Suppressor macrophage (primary cell): ENCODE results near the gene GSTA5.
"Not testable (repeated sequence)": the region's sequence is repeated elsewhere in the genome, so short reads cannot be mapped to it uniquely, and the experiment has no call there.

ENCODE experiments used
- DNase-seq, 4 experiments: peaks; one replicate each; pipeline ENCODE4 v3.0.0-alpha.2; 2020 to 2022

Gene GSTA5

DNA sequence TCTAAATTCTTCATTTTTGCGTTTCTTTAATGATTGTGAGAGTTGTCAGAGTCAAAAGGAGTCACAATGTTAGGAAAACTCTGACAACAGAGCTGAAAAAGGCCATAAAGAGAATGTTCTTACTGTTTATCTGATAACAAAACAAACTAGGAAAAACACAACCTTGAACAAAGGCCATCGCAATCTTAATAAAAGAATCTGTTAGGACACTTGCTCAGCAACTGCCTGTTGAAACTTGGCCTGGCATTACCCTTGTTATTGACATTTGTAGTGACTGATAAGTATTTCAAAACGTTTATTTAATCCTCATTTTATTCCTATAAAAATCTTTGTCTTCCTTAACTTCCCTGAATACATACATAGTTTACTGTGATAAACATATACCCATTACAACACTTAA, 52.7 kb downstream of the GSTA5 start:
- DNase-seq = no peak

DNA sequence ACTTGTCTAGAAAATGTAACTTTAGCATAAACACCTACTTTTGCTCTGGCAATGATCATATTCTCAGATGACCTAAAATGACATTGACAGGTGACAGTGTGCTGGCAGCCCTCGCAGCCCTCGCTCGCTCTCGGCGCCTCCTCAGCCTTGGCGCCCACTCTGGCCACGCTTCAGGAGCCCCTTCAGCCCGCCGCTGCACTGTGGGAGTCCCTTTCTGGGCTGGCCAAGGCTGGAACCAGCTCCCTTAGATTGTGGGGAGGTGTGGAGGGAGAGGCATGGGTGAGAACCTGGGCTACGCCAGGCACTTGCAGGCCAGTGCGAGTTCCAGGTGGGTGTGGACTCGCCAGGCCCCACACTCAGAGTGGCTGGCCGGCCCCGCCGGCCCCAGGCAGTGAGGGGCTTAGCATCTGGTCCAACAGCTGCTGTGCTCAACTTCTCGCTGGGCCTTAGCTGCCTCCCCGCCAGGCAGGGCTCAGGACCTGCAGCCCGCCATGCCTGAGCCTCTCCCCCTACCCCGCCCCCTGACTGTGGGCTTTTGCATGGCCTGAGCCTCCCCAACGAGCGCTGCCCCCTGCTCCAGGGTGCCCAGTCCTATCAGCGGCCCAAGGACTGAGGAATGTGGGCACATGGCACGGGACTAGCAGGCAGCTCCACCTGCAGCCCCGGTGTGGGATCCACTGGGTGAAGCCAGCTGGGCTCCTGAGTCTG, 54.2 kb downstream of the GSTA5 start:
- DNase-seq = no peak

DNA sequence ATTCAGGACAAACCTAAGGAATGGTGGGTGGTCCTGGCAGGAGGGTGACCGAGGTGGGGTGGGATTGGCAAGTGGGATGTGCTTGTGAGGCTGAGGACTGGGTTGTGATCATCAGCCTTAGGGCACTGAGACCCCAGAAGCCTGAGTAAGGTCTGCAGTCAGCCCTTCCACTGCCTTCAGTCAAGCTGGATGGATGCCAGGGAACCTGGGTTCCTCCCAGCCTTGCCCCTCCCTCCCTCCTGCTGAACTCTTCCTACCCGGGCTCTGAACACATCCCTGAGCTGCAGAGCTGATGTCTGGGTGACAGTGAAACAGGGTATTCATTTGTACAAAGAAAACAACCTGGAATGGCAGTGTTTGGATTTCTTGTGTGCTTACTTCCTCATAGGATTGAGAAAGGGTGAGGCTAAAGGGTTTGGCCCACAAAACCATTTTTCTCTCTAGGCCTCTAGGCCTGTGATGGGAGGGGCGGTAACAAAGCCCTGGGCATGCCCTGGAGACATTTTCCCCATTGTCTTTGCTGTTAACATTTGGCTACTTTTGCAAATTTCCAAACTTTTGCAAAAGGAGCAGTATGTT, 57.8 kb downstream of the GSTA5 start:
- not testable (repeated sequence) for DNase-seq

DNA sequence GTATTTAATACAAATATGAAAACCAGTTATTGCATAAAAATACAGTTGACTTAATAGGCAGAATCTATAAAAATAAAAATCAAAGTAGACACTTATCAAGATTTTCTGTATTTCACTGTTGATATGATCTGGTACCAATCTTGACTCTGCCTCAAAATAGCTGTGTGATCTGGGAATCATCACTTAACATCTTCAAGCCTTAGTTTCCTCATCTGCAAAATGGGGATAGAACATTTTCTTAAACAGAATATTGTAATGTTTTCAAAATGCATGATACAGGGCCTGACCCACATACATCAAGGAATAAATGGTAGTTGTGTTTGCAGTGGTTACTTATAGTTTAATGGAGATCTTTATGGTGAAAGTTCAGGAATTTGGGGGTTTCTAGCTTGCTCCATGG, 58.4 kb downstream of the GSTA5 start:
- not testable (repeated sequence) for DNase-seq
